SJCRH30 (cell line): ENCODE results near the gene GTF3C1. TPM values are rescaled to one million over a fixed set of nuclear protein-coding genes. Genes with fewer than 3 reads are reported as not detected.

ENCODE experiments used
- DNase-seq, 2 experiments: peaks; one replicate each; pipeline ENCODE4 v3.0.0-alpha.2; 2015 to 2020
- H3K27ac ChIP-seq: fragments of 250-450 bp; sonication (Bioruptor Pico); 2 replicates; pipeline ENCODE4 v1.5.1; 2020; ENCODE audit warnings: mild to moderate bottlenecking, moderate library complexity
- H3K27me3 ChIP-seq: fragments of 250-450 bp; sonication (Bioruptor Pico); 2 replicates; pipeline ENCODE4 v1.5.1; 2020; ENCODE audit warnings: mild to moderate bottlenecking, moderate library complexity
- H3K36me3 ChIP-seq: fragments of 250-450 bp; sonication (Bioruptor Pico); 2 replicates; pipeline ENCODE4 v1.5.1; 2020; ENCODE audit warnings: mild to moderate bottlenecking, moderate library complexity
- H3K4me1 ChIP-seq: fragments of 250-450 bp; sonication (Bioruptor Pico); 2 replicates; pipeline ENCODE4 v1.5.1; 2020; ENCODE audit warnings: mild to moderate bottlenecking, moderate library complexity
- H3K4me3 ChIP-seq: fragments of 250-450 bp; sonication (Bioruptor Pico); 2 replicates; pipeline ENCODE4 v1.5.1; 2020; ENCODE audit warnings: mild to moderate bottlenecking, moderate library complexity
- H3K9me3 ChIP-seq: fragments of 250-450 bp; sonication (Bioruptor Pico); replicated peaks from 2 replicates; pipeline ENCODE4 v1.5.1; 2020; ENCODE audit warnings: mild to moderate bottlenecking, moderate library complexity
- total RNA-seq: library from RNA; depleted of rRNA; stranded (reverse); fragments of >200 nt; shearing (Covaris generic); gene quantifications from 2 replicates; pipeline ENCODE4 v1.2.3, GENCODE V29; 2014

The GTF3C1 gene
- total RNA-seq, 1 experiment from 2014 or later, result 124 TPM

- DNase-seq, result no peak
- Histone ChIP-seq H3K36me3 (peaks cover 74% of the 10 kb centered on the region), H3K27me3 (no peaks in the 10 kb centered on the region), H3K4me1 (peaks cover 6% of the 10 kb centered on the region; the same call in 1 of the 2 replicates), H3K27ac (no peak overlapping the region), H3K4me3 (no peak overlapping the region), H3K9me3 (no peaks in the 10 kb centered on the region)
These were observed 75.7 kb downstream of the GTF3C1 start for GRCh38 chr16:27474041-27474440.

DNA sequence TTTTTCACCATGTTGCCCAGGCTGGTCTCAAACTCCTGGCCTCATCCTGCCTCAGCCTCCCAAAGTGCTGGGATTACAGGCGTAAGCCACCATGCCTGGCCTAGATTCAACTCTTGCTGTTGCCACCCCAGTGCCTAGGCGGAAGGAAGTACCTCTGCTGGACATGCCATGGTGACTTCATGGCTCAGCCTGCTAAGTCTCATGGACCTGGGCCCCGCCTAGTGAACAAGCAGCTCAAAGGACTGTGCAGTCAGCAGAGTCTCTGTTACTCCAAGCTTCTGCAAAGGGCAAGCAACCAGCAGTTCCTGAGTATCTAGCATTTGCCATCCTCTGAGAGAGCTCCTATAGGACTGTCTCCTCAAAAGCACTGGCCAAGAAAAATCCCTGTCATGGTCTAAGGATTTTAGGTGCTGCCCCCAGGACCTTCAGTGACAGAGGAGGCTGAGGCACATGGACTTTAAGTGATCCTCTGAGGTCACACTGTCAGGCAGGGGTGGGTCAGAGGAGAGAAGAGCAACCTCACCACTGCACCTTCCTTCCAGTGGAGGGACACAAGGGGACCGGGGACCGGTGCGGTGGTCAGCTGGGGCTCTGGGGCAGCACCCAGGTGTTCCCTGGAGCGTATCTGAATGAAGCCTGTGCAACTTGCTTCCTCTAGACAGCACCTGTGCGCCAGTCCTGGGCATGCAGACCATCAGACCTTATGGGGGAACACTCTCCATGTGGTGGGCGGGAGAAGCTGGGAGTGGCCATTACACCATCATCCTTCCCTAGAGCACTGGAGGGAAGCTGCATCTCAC, 76.4 kb downstream of the GTF3C1 start:
- no peaks in the 10 kb centered on the region for H3K27me3 ChIP-seq
- H3K27ac ChIP-seq, result no peak overlapping the region
- H3K9me3 ChIP-seq, result no peaks in the 10 kb centered on the region
- H3K4me1 ChIP-seq, result peaks cover 6% of the 10 kb centered on the region; the same call in 1 of the 2 replicates
- peaks cover 77% of the 10 kb centered on the region for H3K36me3 ChIP-seq
- DNase-seq, result no peak
- no peak overlapping the region for H3K4me3 ChIP-seq

DNA sequence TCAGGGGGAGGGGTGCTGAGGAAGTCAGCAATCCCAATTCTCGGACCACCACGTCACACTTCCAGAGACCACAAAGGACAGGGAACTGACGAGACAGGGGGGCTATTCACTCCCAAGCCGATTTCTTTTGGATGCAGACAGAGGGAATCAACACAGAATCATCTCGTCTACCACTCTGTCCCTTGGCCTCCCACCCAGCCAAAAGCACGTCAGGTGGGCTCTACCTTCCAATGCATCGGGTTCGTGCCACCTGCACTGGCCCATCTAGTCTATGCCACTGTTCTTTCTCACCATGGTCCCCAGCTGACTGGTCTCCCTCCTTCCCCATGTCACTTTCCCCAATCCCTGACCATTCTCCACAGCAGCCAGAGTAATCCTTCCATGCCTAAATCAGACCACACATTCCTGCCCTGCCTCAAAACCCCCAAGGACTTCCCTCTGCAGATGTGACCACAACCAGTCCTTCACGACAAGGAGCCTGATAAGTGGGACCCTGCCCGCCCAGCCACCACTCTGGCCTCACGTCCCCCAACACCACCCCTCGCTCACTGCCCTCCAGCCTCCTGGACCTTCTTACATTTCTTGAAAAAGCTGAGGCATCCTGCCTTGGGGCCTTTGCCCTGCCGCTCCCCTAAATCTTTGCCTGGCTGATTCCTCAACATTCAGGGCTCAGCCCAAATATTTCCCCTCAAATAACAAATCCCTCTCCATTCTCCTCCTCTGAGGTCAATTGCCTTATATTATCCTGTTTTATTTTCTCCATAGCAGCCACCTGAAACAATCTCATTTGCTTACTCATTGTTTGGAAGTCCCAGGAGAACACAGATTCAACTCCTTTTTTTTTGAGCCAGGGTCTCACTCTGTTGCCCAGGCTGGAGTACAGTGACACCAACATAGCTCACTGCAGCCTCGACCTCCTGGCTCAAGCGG, 77.4 kb downstream of the GTF3C1 start:
- Histone ChIP-seq H3K27me3 (no peaks in the 10 kb centered on the region), H3K36me3 (peaks cover 77% of the 10 kb centered on the region)
- no peak for DNase-seq

GRCh38 chr16:27471661-27472060, 78.1 kb downstream of the GTF3C1 start:
- Histone ChIP-seq H3K9me3 (no peaks in the 10 kb centered on the region), H3K4me3 (no peak overlapping the region), H3K36me3 (peaks cover 77% of the 10 kb centered on the region), H3K27me3 (no peaks in the 10 kb centered on the region), H3K4me1 (peaks cover 6% of the 10 kb centered on the region; the same call in 1 of the 2 replicates), H3K27ac (no peak overlapping the region; the same call in 1 of the 2 replicates)
- no peak for DNase-seq

More for the DNA sequence above, 77.4 kb downstream of the GTF3C1 start:
- no peak overlapping the region for H3K27ac ChIP-seq
- H3K9me3 ChIP-seq, result no peaks in the 10 kb centered on the region
- peaks cover 6% of the 10 kb centered on the region; the same call in 1 of the 2 replicates for H3K4me1 ChIP-seq
- H3K4me3 ChIP-seq, result no peak overlapping the region

DNA sequence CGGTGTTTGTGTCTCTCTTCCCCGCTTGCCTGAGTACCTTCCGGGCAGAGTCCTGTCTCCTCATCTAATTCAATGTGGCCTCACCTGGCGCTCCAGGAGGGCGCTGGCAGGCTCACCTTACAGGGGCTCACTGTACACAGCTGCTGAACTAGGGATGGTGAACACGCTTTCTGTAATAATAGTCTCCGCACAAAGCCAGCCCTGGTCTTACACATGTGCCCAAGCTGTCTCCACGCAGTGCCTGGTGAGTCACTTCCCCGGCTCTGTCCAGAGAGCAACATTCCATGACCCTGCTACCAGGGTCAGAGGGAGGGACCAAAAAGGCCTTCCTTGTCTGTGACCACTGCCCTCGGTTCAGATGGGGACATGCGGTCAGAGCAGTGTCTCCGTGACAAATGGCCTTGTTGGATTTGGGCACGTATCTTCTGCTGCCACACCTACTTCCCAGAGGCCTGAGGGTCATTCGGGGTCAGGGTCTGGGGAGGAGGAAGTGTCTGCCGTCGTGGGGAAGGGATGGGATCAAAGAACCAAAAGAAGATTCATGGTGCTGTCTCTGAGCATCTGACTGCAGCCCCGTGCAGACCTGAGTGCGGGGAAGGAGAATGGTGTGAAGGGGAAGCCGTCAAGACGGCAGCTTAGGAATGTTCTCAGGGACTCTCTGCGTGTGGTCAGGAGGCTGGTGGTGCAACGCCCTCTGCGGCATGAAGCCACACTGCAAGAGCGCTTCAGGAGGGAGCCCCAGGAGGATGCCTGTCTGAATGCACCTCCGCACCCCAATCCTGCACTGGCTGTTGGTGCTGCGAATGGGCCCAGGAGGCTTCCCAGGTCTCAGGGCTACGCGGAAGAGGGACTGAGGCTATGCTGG, 78.9 kb downstream of the GTF3C1 start:
- DNase-seq, result no peak
- Histone ChIP-seq H3K4me1 (0 out of 2 replicates have a peak, but pooled peaks cover under 1% of the 10 kb centered on the region), H3K9me3 (no peaks in the 10 kb centered on the region), H3K36me3 (peaks cover 76% of the 10 kb centered on the region), H3K4me3 (no peak overlapping the region), H3K27me3 (no peaks in the 10 kb centered on the region), H3K27ac (no peak overlapping the region; the same call in 1 of the 2 replicates)

GRCh38 chr16:27468941-27469531, 80.7 kb downstream of the GTF3C1 start:
- Histone ChIP-seq H3K4me3 (no peak overlapping the region), H3K27me3 (no peaks in the 10 kb centered on the region), H3K9me3 (no peaks in the 10 kb centered on the region), H3K27ac (no peak overlapping the region), H3K4me1 (no peaks in the 10 kb centered on the region), H3K36me3 (peaks cover 75% of the 10 kb centered on the region)
- DNase-seq, result no peak

GRCh38 chr16:27465483-27465879, 84.2 kb downstream of the GTF3C1 start:
- H3K9me3 ChIP-seq, result no peaks in the 10 kb centered on the region
- DNase-seq, result no peak
- peaks cover 79% of the 10 kb centered on the region for H3K36me3 ChIP-seq
- no peak overlapping the region for H3K27ac ChIP-seq
- no peak overlapping the region for H3K4me3 ChIP-seq
- no peaks in the 10 kb centered on the region for H3K27me3 ChIP-seq
- H3K4me1 ChIP-seq, result peaks cover 21% of the 10 kb centered on the region

DNA sequence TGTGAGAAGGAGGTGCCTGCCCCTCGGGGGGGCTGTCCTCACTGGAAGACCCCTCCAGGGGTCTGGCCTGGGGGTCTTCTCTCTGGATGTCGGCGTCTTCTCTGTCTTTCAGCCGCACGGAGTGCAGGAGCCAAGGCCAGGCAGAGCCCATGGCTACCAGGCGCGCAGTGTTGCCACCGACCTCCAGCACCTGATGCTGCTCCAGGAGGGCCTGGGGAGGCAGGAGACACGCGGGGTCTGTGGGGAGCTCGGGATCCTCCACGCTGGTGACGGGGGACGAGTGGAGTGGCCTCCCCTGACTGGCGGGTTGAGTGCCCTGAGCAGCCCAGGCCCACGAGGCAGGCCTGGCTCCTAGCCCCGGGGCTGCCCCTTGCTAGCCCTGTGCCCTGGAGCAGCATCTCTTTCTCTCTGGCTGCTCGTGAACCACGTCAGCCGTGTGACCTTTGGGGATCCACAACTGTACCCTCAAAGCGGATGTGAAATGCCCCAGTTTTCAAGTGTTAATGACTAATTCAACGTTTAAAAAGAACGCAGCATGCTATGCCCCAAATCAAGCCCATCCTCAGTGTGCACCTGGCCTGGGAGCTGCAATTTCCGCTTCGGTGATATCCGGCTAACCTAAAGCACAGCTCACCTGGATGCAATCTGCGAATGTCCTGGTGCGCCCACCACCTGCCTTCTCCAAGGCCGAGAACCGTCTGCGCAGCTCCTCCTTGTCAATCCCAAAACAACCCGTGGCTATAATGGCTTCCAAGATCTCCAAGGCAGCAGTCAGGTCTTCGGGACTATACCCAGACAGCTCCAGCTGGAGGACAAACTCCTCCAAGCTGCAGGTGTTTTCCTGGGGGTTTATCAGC, 84.9 kb downstream of the GTF3C1 start:
- H3K27ac ChIP-seq, result no peak overlapping the region
- H3K4me1 ChIP-seq, result peaks cover 21% of the 10 kb centered on the region
- no peaks in the 10 kb centered on the region for H3K27me3 ChIP-seq
- no peak for DNase-seq
- H3K9me3 ChIP-seq, result no peaks in the 10 kb centered on the region
- H3K4me3 ChIP-seq, result no peak overlapping the region
- H3K36me3 ChIP-seq, result peaks cover 78% of the 10 kb centered on the region

DNA sequence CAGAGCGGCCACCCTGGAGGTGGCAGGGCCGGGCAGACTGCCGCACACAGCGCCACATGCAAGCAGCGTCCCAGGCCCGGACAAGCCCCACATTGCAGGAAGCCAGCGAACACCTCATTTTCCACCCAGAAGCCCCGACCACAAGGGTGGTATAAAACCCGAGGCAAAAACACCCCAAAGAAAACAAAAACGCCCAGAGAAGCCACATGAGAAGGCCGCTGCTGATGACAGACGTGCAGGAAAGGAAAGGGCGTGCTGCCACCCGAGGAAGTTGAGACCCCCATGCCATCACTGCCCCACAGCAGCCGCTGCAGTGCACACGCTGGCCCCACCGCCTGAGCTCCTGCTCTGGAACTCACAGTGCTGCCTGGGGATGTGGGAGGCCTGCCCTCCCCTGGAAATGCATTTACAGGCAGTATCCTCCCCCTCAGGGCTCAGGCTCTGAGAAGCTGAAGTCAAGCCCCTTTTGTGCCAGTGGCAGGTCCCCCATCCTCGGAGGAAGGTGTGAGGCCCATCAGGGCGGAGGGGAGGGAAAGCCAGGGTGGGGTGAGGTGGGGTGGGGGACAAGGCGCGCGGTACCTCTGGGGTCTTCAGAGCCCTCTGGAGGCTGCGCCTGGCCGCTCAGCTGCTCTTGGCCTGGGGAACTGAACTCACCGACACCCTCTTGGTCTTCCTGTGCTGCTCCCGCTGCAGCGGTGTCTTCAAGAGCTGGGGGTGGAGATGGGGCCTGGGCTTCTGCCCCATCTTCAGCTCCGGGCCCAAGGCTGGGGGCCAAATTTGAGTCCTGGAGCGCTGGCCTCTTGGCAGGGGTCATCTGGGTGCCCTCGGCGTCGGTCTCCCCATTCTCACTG, 85.7 kb downstream of the GTF3C1 start:
- Histone ChIP-seq H3K4me1 (peaks cover 21% of the 10 kb centered on the region), H3K27me3 (no peaks in the 10 kb centered on the region), H3K36me3 (peaks cover 77% of the 10 kb centered on the region), H3K4me3 (no peak overlapping the region), H3K9me3 (no peaks in the 10 kb centered on the region), H3K27ac (no peak overlapping the region)
- DNase-seq, result no peak

GRCh38 chr16:27462846-27463682, 86.6 kb downstream of the GTF3C1 start:
- Histone ChIP-seq H3K27ac (no peak overlapping the region; the same call in 1 of the 2 replicates), H3K4me1 (peaks cover 21% of the 10 kb centered on the region), H3K36me3 (peaks cover 70% of the 10 kb centered on the region), H3K27me3 (no peaks in the 10 kb centered on the region), H3K4me3 (no peak overlapping the region), H3K9me3 (no peaks in the 10 kb centered on the region)
- DNase-seq, result no peak

DNA sequence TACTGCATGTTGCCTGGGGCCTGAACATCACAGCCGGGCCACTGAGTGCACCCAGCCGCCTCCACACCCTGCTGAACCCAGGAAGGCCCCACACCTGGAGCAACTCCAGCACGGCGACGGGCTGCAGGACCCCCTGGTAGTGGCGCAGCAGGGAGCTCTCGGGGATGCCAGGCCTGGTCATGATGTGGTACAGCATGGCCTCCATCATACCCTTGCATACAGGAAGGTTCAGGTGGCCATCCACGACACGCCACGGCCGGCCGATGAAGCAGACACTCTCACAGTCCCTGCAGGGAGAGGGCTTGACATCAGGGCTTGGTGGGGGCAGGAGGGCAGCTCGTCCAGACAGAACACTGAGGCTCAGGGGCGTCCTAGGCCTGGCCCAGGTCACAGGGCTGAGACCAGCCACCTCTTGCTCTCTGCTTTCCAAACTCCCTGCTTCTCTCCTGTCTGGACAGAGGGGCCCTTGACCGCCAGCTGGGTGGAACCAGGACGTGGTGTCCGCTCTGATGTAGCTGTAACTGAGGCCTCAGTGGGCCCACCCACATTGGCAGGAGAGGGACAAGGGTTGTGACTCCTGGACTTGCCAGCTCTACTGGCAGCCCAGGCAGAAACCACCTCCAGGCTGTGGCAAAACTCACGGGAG, 87.4 kb downstream of the GTF3C1 start:
- H3K36me3 ChIP-seq, result peaks cover 63% of the 10 kb centered on the region
- no peak for DNase-seq
- peaks cover 21% of the 10 kb centered on the region for H3K4me1 ChIP-seq
- H3K27ac ChIP-seq, result peak overlapping the region; percentile 65
- H3K27me3 ChIP-seq, result no peaks in the 10 kb centered on the region
- H3K4me3 ChIP-seq, result no peak overlapping the region
- H3K9me3 ChIP-seq, result no peaks in the 10 kb centered on the region
